ENCODE measurements around the gene CFAP45. TPM values are rescaled to one million over a fixed set of nuclear protein-coding genes. Genes with fewer than 3 reads are reported as not detected.

The CFAP45 gene
- total and polyA plus RNA-seq, 12 donors = 0.17 to 1.5 (median 0.56) TPM

DNA sequence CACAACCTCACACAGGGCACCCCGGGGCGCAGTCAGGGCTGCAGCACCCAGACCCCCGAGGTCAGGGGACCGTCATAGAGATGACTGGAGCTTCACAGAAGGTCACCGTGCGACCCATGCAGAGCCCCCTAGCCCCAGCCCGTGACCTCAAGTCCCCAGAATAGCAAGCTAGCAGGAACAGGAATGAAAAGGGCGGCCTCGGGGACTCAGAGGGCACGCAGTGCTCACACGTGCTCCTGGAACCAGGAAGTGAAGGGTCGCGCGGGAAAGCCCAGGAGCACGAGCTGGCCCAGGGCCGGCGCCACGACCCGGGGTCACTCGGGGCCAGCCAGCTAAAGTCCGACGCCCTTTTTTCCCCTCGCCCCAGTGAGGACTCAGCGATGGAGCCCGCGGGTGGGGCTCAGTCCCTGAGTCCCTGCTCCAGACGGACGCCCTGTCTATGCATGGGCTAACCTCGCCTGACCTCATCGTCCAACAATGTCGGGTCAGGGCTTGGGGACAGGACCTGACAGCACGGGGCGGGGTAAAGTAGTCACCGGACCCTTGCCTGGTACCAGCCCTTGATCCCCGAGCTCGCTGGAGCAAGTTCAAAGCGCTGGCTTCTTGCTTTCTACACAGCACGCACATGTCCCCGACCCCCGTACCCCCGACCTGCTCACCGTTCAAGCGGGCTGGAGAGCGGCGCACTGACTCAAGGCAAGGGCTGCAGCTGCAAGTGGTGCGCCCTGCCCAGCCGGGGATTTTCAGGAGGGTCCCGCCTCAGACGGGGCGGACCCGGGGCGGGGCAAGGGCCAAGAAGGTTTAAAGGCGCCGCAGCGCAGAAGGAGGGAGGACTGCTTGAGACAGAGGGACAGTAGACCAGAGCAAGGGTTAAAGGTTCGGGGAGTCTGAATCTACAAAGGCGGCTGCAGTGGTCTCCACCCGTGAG, 25.1 kb upstream of the CFAP45 start, which contains the start of gene TAGLN2:
TSS of gene TAGLN2 (minus strand) at position 717 of the 928 bp plus-strand sequence. CDS start 4,998 bp downstream, outside the sequence.
- intact Hi-C loops (cut with DNase I) = loop anchor here in 6 of 10 donors (2.0 to 10.0 kb wide), 5 partner anchors 33 to 73 kb away; no protein-coding TSS in a partner anchor
- TF ChIP-seq, protein P1, sequence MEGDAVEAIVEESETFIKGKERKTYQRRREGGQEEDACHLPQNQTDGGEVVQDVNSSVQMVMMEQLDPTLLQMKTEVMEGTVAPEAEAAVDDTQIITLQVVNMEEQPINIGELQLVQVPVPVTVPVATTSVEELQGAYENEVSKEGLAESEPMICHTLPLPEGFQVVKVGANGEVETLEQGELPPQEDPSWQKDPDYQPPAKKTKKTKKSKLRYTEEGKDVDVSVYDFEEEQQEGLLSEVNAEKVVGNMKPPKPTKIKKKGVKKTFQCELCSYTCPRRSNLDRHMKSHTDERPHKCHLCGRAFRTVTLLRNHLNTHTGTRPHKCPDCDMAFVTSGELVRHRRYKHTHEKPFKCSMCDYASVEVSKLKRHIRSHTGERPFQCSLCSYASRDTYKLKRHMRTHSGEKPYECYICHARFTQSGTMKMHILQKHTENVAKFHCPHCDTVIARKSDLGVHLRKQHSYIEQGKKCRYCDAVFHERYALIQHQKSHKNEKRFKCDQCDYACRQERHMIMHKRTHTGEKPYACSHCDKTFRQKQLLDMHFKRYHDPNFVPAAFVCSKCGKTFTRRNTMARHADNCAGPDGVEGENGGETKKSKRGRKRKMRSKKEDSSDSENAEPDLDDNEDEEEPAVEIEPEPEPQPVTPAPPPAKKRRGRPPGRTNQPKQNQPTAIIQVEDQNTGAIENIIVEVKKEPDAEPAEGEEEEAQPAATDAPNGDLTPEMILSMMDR (IDR thresholded peaks at IDR 0.05) = no peak
- Histone ChIP-seq H3K4me3 (peak within 1 kb of the TSS; percentile 67 to 97 (median 83)), H3K27ac (peak within 1 kb of the TSS; percentile 94 to 100 (median 98)), H3K36me3 (peaks cover 0 to 17% (median 5%) of the 10 kb centered on the region in 9 donors), H3K9me3 (no peaks in the 10 kb centered on the region), H3K4me1 (peaks cover 8 to 49% (median 40%) of the 10 kb centered on the region in 9 donors), H3K27me3 (no peaks in the 10 kb centered on the region)
- peak; percentile 71 to 88 (median 80) for ATAC-seq
- DNase-seq = peak; percentile 93 to 94
- WGBS, 2 donors = 0 to 1% methylated on average over 54 to 58 of the region's 58 CpGs

DNA sequence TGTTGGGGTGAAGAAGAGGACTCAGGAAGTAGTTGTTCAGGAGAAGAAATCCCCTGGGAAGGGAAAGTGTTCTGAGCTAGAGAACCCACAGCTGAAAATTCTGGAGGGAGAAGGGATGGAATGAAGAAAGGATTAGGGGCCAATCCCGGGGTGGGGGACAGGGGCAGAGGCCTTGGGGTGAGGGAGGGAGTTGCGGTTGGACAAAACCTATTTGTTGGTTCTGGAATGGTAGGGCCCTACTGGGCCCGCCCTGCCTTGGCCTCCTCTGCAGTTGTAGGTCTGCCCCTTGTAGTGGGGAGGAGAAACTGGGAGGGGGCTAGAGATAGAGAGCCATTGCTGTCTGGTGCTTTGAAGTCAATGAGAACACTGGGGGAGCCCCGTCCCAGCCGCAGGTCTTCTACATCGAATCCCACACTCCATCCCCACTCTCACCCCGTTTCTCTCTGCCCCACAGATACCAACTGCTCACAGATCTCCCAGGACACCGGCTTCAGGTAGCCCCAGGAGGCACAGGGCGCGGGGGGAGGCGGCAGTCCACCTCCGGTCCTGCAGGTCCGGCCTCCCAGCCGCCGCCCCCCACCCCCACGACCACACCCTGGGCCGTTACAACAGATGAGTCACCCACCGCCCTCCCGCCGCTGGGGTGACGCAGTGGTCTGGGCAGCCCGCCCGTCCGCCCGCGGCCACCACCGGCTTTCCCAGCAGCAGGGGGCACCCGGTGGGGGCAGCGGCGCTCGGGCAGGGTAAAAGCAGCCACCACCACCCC, 24.2 kb upstream of the CFAP45 start:
- H3K27me3 ChIP-seq = no peaks in the 10 kb centered on the region
- 5 to 11% methylated on average over 29 to 31 of the region's 31 CpGs for WGBS, 2 donors
- intact Hi-C loops (cut with DNase I) = loop anchor here in 4 of 10 donors (2.0 to 10.0 kb wide), 4 partner anchors 33 to 72 kb away; no protein-coding TSS in a partner anchor
- peak; percentile 90 to 92 for DNase-seq
- peaks cover 15 to 58% (median 48%) of the 10 kb centered on the region in 9 donors for H3K4me1 ChIP-seq
- TF ChIP-seq, protein P1 (IDR thresholded peaks at IDR 0.05) = peak in 3 of 9 donors; percentile 29 to 47 (median 30)
- ATAC-seq = peak; percentile 72 to 87 (median 75)
- H3K4me3 ChIP-seq = peak overlapping the region; percentile 67 to 97 (median 83)
- H3K9me3 ChIP-seq = no peaks in the 10 kb centered on the region
- H3K36me3 ChIP-seq = peaks cover 0 to 25% (median 13%) of the 10 kb centered on the region in 9 donors
- peak overlapping the region; percentile 94 to 100 (median 98) for H3K27ac ChIP-seq

DNA sequence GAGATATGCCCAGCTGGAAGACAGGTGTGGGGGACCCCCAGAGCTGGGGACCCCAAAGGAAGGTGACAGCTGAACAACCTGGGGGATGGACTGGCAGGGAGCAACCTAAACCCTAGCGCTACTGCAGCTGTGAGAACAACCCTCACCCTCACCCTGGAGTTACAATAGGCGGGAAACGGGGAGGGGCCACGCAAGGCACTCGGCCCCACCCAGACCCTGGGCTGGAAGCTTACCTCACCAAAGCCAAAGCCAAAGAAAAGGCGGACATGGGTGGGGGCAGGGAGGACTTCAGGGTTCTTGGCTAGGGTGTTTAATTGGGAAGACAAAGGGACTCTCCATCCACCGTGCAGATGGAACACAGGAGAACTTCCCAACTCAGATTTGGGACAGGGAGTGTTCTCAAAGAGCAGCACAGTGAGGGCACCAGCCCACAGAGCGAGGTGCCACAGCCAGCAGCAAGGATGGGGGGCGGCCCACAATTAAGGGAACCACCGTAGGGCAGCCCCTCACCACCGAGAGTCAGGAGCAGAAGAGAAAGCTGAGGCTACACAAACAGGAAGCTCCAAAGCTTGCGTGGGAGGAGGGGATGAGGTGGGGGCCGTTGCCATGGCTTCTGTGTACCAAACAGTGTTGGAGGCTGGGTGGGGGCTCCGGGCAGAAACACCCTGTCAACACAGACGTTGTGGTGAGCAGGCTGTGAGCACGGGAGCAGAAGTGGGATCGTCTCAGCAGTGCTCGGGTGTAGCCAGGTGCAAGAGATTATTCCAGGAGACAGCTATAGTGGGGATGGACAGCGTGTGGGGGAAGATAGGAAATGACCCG, 23.4 kb upstream of the CFAP45 start:
- 25 to 28% methylated on average over 20 of the region's 20 CpGs for WGBS, 2 donors
- H3K36me3 ChIP-seq = peaks cover 0 to 33% (median 21%) of the 10 kb centered on the region in 9 donors
- peaks cover 18 to 66% (median 56%) of the 10 kb centered on the region in 9 donors for H3K4me1 ChIP-seq
- TF ChIP-seq, protein P1 (IDR thresholded peaks at IDR 0.05) = no peak
- intact Hi-C loops (cut with DNase I) = loop anchor here in 4 of 10 donors (2.0 to 10.0 kb wide), 4 partner anchors 33 to 71 kb away; no protein-coding TSS in a partner anchor
- peak overlapping the region; percentile 94 to 100 (median 98) for H3K27ac ChIP-seq
- ATAC-seq (peak; percentile 48 to 81 (median 66)), DNase-seq (peak; percentile 84 to 95)
- no peaks in the 10 kb centered on the region for H3K27me3 ChIP-seq
- H3K4me3 ChIP-seq = peak overlapping the region; percentile 67 to 97 (median 83)
- no peaks in the 10 kb centered on the region for H3K9me3 ChIP-seq

Measured in heart right ventricle (tissue), 16 donors.